HepG2 (cell line): ENCODE data around the gene NAPSA. TPM values are rescaled to one million over a fixed set of nuclear protein-coding genes. Genes with fewer than 3 reads are reported as not detected.
A peak's percentile ranks its signal among the peaks of the same experiment; 100 is the strongest.

Experiments used
- ARID3A ChIP-seq: IDR thresholded peaks from 2 replicates; pipeline ENCODE4 v1.6.1; 2012; ENCODE audit warnings: low read depth, low read length, improper control_type of control experiment
- CSRNP2 ChIP-seq: sonication (generic); formaldehyde crosslinking; conservative IDR thresholded peaks from 2 replicates; pipeline ENCODE4 v1.8.0; 2022; ENCODE audit warnings: low read depth, missing genetic modification reagents
- EED ChIP-seq: sonication (generic); formaldehyde crosslinking; IDR thresholded peaks from 2 replicates; pipeline ENCODE4 v1.5.0; 2020; ENCODE audit warnings: mild to moderate bottlenecking, missing genetic modification reagents
- EHMT2 ChIP-seq: fragments of 200-600 bp; sonication (generic); IDR thresholded peaks from 2 replicates; pipeline ENCODE4 v1.7.0; 2017; ENCODE audit warnings: antibody characterized with exemption, low read depth, low read length, borderline replicate concordance
- GRHL1 ChIP-seq: sonication (generic); formaldehyde crosslinking; conservative IDR thresholded peaks from 2 replicates; pipeline ENCODE4 v1.8.0; 2022; ENCODE audit warnings: missing genetic modification reagents
- HOXA7 ChIP-seq: sonication (generic); formaldehyde crosslinking; IDR thresholded peaks from 2 replicates; pipeline ENCODE4 v1.8.1; 2022; ENCODE audit warnings: mild to moderate bottlenecking, missing genetic modification reagents, moderate library complexity
- JUND ChIP-seq: sonication (generic); formaldehyde crosslinking; IDR thresholded peaks from 2 replicates; pipeline ENCODE4 v1.8.0; 2022; ENCODE audit warnings: mild to moderate bottlenecking, missing genetic modification reagents
- KLF12 ChIP-seq: sonication (generic); formaldehyde crosslinking; IDR thresholded peaks from 2 replicates; pipeline ENCODE4 v1.4.0; 2020; ENCODE audit warnings: missing genetic modification reagents, borderline replicate concordance
- MAX ChIP-seq: IDR thresholded peaks from 2 replicates; pipeline ENCODE4 v1.6.1; 2012; ENCODE audit warnings: inconsistent platforms
- SRSF9 ChIP-seq: fragments of 200-400 bp; formaldehyde crosslinking; IDR thresholded peaks from 2 replicates; pipeline ENCODE4 v1.6.1; 2018; ENCODE audit warnings: borderline replicate concordance, mild to moderate bottlenecking, low read depth, low read length; ENCODE audit not compliant: insufficient read depth, poor library complexity, severe bottlenecking
- TBL1XR1 ChIP-seq: fragments of 150-350 bp; IDR thresholded peaks from 2 replicates; pipeline ENCODE4 v1.6.1; 2014; ENCODE audit warnings: borderline replicate concordance, low read length; ENCODE audit not compliant: partially characterized antibody
- TFDP2 ChIP-seq: sonication (generic); formaldehyde crosslinking; IDR thresholded peaks from 2 replicates; pipeline ENCODE4 v1.4.0; 2020; ENCODE audit warnings: missing genetic modification reagents
- ZBTB7A ChIP-seq: sonication (generic); formaldehyde crosslinking; IDR thresholded peaks from 2 replicates; pipeline ENCODE4 v1.8.0; 2022; ENCODE audit warnings: mild to moderate bottlenecking, missing genetic modification reagents
- ZNF160 ChIP-seq: sonication (generic); formaldehyde crosslinking; IDR thresholded peaks from 2 replicates; pipeline ENCODE4 v1.8.0; 2022; ENCODE audit warnings: mild to moderate bottlenecking, inconsistent platforms, missing genetic modification reagents
- ZNF224 ChIP-seq: sonication (generic); formaldehyde crosslinking; IDR thresholded peaks from 2 replicates; pipeline ENCODE4 v1.5.0; 2020; ENCODE audit warnings: mild to moderate bottlenecking, missing genetic modification reagents
- ZNF234 ChIP-seq: sonication (generic); formaldehyde crosslinking; conservative IDR thresholded peaks from 2 replicates; pipeline ENCODE4 v1.5.1; 2020; ENCODE audit warnings: mild to moderate bottlenecking, missing genetic modification reagents
- ZNF331 ChIP-seq: sonication (generic); formaldehyde crosslinking; IDR thresholded peaks from 2 replicates; pipeline ENCODE4 v1.4.0; 2020; ENCODE audit warnings: missing genetic modification reagents
- ZNF33B ChIP-seq: sonication (generic); formaldehyde crosslinking; IDR thresholded peaks from 2 replicates; pipeline ENCODE4 v1.5.1; 2020; ENCODE audit warnings: mild to moderate bottlenecking, missing genetic modification reagents
- ZNF510 ChIP-seq: sonication (generic); formaldehyde crosslinking; IDR thresholded peaks from 2 replicates; pipeline ENCODE4 v1.4.0; 2020; ENCODE audit warnings: low read depth, mild to moderate bottlenecking, missing genetic modification reagents
- ZNF703 ChIP-seq: sonication (generic); formaldehyde crosslinking; IDR thresholded peaks from 2 replicates; pipeline ENCODE4 v1.5.1; 2020; ENCODE audit warnings: missing genetic modification reagents, mild to moderate bottlenecking, moderate library complexity, borderline replicate concordance
- ZNF788 ChIP-seq: sonication (generic); formaldehyde crosslinking; IDR thresholded peaks from 2 replicates; pipeline ENCODE4 v1.5.0; 2020; ENCODE audit warnings: mild to moderate bottlenecking, missing genetic modification reagents, borderline replicate concordance
- polyA plus RNA-seq, 8 experiments: library from polyadenylated mRNA; depleted of rRNA in 3 of 8; stranded (reverse) in 7 of 8; unstranded in 1 of 8; fragments of >200 nt; fragmentation: Illumina TruSeq in 4 of 8; extraction: Trizol in 4 of 8; gene quantifications; 2 replicates each; pipeline versions ENCODE4 v1.2.1 to v1.2.3, GENCODE V29; 2011 to 2016; ENCODE audit warnings: low read depth in 4 of 8, missing spikeins in 1 of 8, mixed read lengths in 1 of 8; ENCODE audit not compliant: insufficient read depth in 1 of 8
- total RNA-seq, 5 experiments: library from RNA; depleted of rRNA; stranded (reverse); fragments of >200 nt; fragmentation: Illumina TruSeq; extraction: Trizol; gene quantifications; 2 replicates each; pipeline ENCODE4 v1.2.3, GENCODE V29; 2016; ENCODE audit warnings: low read depth in 1 of 5

The NAPSA gene
- total and polyA plus RNA-seq, 2 of the 13 experiments (the other 11 are each of a cell fraction or from before 2014, with no cell fraction given) = not detected

GRCh38 chr19:50325310-50326100, 39.9 kb downstream of the NAPSA start (continued):
- TF ChIP-seq JUND (CRISPR knock-in tag) (0 out of 2 replicates have a peak, but pooled peaks have one; percentile 16), TFDP2 (peak; percentile 62), EHMT2 (peak; percentile 27; the same call in 1 of the 2 replicates), ZBTB7A (CRISPR knock-in tag) (peak; percentile 83), ZNF160 (CRISPR knock-in tag) (peak; percentile 93), SRSF9 (no peak), KLF12 (peak; percentile 90), ZNF33B (peak; percentile 77; the same call in 1 of the 2 replicates), ARID3A (no peak), ZNF224 (CRISPR knock-in tag) (no peak), GRHL1 (CRISPR knock-in tag) (no peak), MAX (peak; percentile 68; the same call in 1 of the 2 replicates), HOXA7 (no peak), ZNF234 (CRISPR knock-in tag) (no peak), TBL1XR1 (no peak), ZNF510 (CRISPR knock-in tag) (no peak; the same call in 1 of the 2 replicates), ZNF331 (CRISPR knock-in tag) (peak; percentile 83), CSRNP2 (CRISPR knock-in tag) (no peak), ZNF703 (CRISPR knock-in tag) (0 out of 2 replicates have a peak, but pooled peaks have one; percentile 29), ZNF788 (CRISPR knock-in tag) (peak; percentile 58; the same call in 1 of the 2 replicates), EED (CRISPR knock-in tag) (peak; percentile 52; the same call in 1 of the 2 replicates)
